ENCODE results near the gene CCDC57.

DNA sequence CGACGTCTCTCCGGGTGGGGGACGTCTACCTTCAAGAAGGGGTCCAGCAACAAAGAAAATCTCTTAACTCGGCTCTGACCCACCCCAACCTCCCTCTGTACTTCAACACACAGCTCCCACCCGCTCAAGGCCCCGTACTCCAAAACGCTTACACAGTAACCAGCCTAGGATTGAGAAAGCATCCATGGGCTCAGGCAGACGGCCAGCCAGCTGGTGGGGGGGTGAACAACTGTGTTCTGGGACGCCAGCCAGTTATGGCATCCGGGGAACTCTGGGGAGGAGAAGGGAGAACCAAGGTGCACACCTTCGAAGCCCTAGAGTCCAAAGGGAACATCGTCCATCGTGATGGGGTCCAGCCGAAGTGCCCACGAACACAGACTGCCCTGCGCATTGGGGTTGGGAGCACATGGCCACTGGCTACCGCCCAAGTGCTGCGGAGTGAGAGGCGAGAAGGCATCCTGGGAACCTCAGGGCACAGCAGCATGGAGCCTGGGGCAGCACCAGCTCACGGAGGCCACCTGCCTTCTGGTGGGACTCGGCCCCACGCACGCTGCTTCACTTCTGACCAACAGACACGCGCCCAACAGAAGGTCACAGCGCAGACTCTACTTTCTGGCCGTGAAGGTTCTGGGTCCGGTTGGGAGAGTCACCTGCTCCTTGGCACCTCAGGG, 30.5 kb upstream of the CCDC57 start:
- TF ChIP-seq ZNF324 (CRISPR knock-in tag; IDR thresholded peaks at IDR 0.05) (no peak), POLR2A (conservative IDR thresholded peaks at IDR 0.05) (no peak), HMG20B (CRISPR knock-in tag; IDR thresholded peaks at IDR 0.05) (no peak)
- TF ChIP-seq, protein P1, sequence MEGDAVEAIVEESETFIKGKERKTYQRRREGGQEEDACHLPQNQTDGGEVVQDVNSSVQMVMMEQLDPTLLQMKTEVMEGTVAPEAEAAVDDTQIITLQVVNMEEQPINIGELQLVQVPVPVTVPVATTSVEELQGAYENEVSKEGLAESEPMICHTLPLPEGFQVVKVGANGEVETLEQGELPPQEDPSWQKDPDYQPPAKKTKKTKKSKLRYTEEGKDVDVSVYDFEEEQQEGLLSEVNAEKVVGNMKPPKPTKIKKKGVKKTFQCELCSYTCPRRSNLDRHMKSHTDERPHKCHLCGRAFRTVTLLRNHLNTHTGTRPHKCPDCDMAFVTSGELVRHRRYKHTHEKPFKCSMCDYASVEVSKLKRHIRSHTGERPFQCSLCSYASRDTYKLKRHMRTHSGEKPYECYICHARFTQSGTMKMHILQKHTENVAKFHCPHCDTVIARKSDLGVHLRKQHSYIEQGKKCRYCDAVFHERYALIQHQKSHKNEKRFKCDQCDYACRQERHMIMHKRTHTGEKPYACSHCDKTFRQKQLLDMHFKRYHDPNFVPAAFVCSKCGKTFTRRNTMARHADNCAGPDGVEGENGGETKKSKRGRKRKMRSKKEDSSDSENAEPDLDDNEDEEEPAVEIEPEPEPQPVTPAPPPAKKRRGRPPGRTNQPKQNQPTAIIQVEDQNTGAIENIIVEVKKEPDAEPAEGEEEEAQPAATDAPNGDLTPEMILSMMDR (IDR thresholded peaks at IDR 0.05 in 2 of 3, conservative IDR thresholded peaks at IDR 0.05 in 1 of 3; ENCODE audit: insufficient read depth in 2 of 3, low read depth in 1 of 3, low read length in 3 of 3) = no peak
